Measurements from ENCODE around the gene AUNIP. TPM values are rescaled to one million over a fixed set of nuclear protein-coding genes. Genes with fewer than 3 reads are reported as not detected.

The AUNIP gene
- total and polyA plus RNA-seq, 2 experiments from 2014 or later, result 2.2 to 2.3 TPM

- H3K27ac ChIP-seq, result no peak overlapping the region
- in situ Hi-C loops (cut with MboI), result no loop called here
- WGBS, 2 experiments (ENCODE audit: low coverage in 1 of 2, low lambda C conversion rate in 2 of 2, missing lambda C conversion rate in 2 of 2), result 91 to 93% methylated on average over 9 of the region's 9 CpGs
- H3K4me3 ChIP-seq, result no peak overlapping the region
- DNase-seq, result no peak
- H2AFZ ChIP-seq, result no peak overlapping the region
- no peaks in the 10 kb centered on the region for H3F3A ChIP-seq (ENCODE audit: insufficient read depth)
- H3K9me2 ChIP-seq (ENCODE audit: insufficient read depth), result no peaks in the 10 kb centered on the region
- no peak overlapping the region for H3K4me2 ChIP-seq (ENCODE audit: unreplicated experiment)
- no peaks in the 10 kb centered on the region for H3K4me1 ChIP-seq (ENCODE audit: insufficient read depth)
- no peaks in the 10 kb centered on the region for H3K27me3 ChIP-seq (replicated peaks; ENCODE audit: insufficient read depth)
- no peaks in the 10 kb centered on the region for H3K9me3 ChIP-seq (ENCODE audit: low read depth)
- H3K79me2 ChIP-seq (ENCODE audit: insufficient read depth), result peaks cover 12% of the 10 kb centered on the region
- peaks cover 3% of the 10 kb centered on the region; the same call in 1 of the 2 replicates for H3K36me3 ChIP-seq (ENCODE audit: low read depth)
- no peaks in the 10 kb centered on the region for H4K20me1 ChIP-seq (ENCODE audit: insufficient read depth)
- TF ChIP-seq EZH2phosphoT487 (IDR thresholded peaks at IDR 0.05; ENCODE audit: insufficient read depth, low read depth), result no peak
- no peak for TF ChIP-seq EZH2 (IDR thresholded peaks at IDR 0.05; ENCODE audit: insufficient read depth, poor library complexity, severe bottlenecking)
- H3K9ac ChIP-seq, result no peak overlapping the region
These were observed 8.1 kb upstream of the AUNIP start for GRCh38 chr1:25867210-25867991.

- H2AFZ ChIP-seq, result no peak overlapping the region
- no peak overlapping the region for H3K27ac ChIP-seq
- H3K9me3 ChIP-seq (ENCODE audit: low read depth), result no peaks in the 10 kb centered on the region
- 75 to 77% methylated on average over 1 of the region's 1 CpG for WGBS, 2 experiments (ENCODE audit: low coverage in 1 of 2, low lambda C conversion rate in 2 of 2, missing lambda C conversion rate in 2 of 2)
- H3K36me3 ChIP-seq (ENCODE audit: low read depth), result peaks cover 3% of the 10 kb centered on the region; the same call in 1 of the 2 replicates
- no peak overlapping the region for H3K9ac ChIP-seq
- H3K4me3 ChIP-seq, result no peak overlapping the region
- no peaks in the 10 kb centered on the region for H3K4me1 ChIP-seq (ENCODE audit: insufficient read depth)
- in situ Hi-C loops (cut with MboI), result no loop called here
- TF ChIP-seq EZH2phosphoT487 (IDR thresholded peaks at IDR 0.05; ENCODE audit: insufficient read depth, low read depth) (no peak), EZH2 (IDR thresholded peaks at IDR 0.05; ENCODE audit: insufficient read depth, poor library complexity, severe bottlenecking) (no peak)
- H3K27me3 ChIP-seq (replicated peaks; ENCODE audit: insufficient read depth), result no peaks in the 10 kb centered on the region
- no peak overlapping the region for H3K4me2 ChIP-seq (ENCODE audit: unreplicated experiment)
- no peaks in the 10 kb centered on the region for H4K20me1 ChIP-seq (ENCODE audit: insufficient read depth)
- H3F3A ChIP-seq (ENCODE audit: insufficient read depth), result no peaks in the 10 kb centered on the region
- H3K9me2 ChIP-seq (ENCODE audit: insufficient read depth), result no peaks in the 10 kb centered on the region
- no peak for DNase-seq
- H3K79me2 ChIP-seq (ENCODE audit: insufficient read depth), result peaks cover 1% of the 10 kb centered on the region; the same call in 1 of the 2 replicates
These were observed 7.0 kb upstream of the AUNIP start for GRCh38 chr1:25866288-25866687.

- Histone ChIP-seq H3K27me3 (replicated peaks; ENCODE audit: insufficient read depth) (no peaks in the 10 kb centered on the region), H3K9me3 (ENCODE audit: low read depth) (no peaks in the 10 kb centered on the region), H3F3A (ENCODE audit: insufficient read depth) (peaks cover 8% of the 10 kb centered on the region), H2AFZ (no peak overlapping the region), H3K4me2 (ENCODE audit: unreplicated experiment) (no peak overlapping the region), H4K20me1 (ENCODE audit: insufficient read depth) (no peaks in the 10 kb centered on the region), H3K9me2 (ENCODE audit: insufficient read depth) (no peaks in the 10 kb centered on the region), H3K79me2 (ENCODE audit: insufficient read depth) (no peaks in the 10 kb centered on the region), H3K4me1 (ENCODE audit: insufficient read depth) (no peaks in the 10 kb centered on the region), H3K27ac (no peak overlapping the region), H3K9ac (no peak overlapping the region), H3K4me3 (no peak overlapping the region), H3K36me3 (ENCODE audit: low read depth) (no peaks in the 10 kb centered on the region; the same call in 1 of the 2 replicates)
- DNase-seq, result no peak
- in situ Hi-C loops (cut with MboI), result no loop called here
- 97 to 99% methylated on average over 3 of the region's 3 CpGs for WGBS, 2 experiments (ENCODE audit: low coverage in 1 of 2, low lambda C conversion rate in 2 of 2, missing lambda C conversion rate in 2 of 2)
- no peak for TF ChIP-seq EZH2 (IDR thresholded peaks at IDR 0.05; ENCODE audit: insufficient read depth, poor library complexity, severe bottlenecking)
- TF ChIP-seq EZH2phosphoT487 (IDR thresholded peaks at IDR 0.05; ENCODE audit: insufficient read depth, low read depth), result no peak
These were observed 5.2 kb upstream of the AUNIP start for GRCh38 chr1:25864434-25864833.

GRCh38 chr1:25863486-25864262 is 4.4 kb upstream of the AUNIP start:
- in situ Hi-C loops (cut with MboI), result no loop called here
- peaks cover 2% of the 10 kb centered on the region; the same call in 1 of the 2 replicates for H3K79me2 ChIP-seq (ENCODE audit: insufficient read depth)
- no peak overlapping the region for H3K9ac ChIP-seq
- H4K20me1 ChIP-seq (ENCODE audit: insufficient read depth), result no peaks in the 10 kb centered on the region
- TF ChIP-seq EZH2phosphoT487 (IDR thresholded peaks at IDR 0.05; ENCODE audit: insufficient read depth, low read depth) (no peak), EZH2 (IDR thresholded peaks at IDR 0.05; ENCODE audit: insufficient read depth, poor library complexity, severe bottlenecking) (no peak)
- no peak overlapping the region for H3K27ac ChIP-seq
- DNase-seq, result no peak
- peaks cover 8% of the 10 kb centered on the region for H3F3A ChIP-seq (ENCODE audit: insufficient read depth)
- 92 to 93% methylated on average over 24 to 25 of the region's 25 CpGs for WGBS, 2 experiments (ENCODE audit: low coverage in 1 of 2, low lambda C conversion rate in 2 of 2, missing lambda C conversion rate in 2 of 2)
- H3K9me3 ChIP-seq (ENCODE audit: low read depth), result no peaks in the 10 kb centered on the region
- H2AFZ ChIP-seq, result no peak overlapping the region
- no peak overlapping the region for H3K4me3 ChIP-seq
- no peaks in the 10 kb centered on the region for H3K4me1 ChIP-seq (ENCODE audit: insufficient read depth)
- H3K4me2 ChIP-seq (ENCODE audit: unreplicated experiment), result no peak overlapping the region
- H3K36me3 ChIP-seq (ENCODE audit: low read depth), result no peaks in the 10 kb centered on the region; the same call in 1 of the 2 replicates
- H3K9me2 ChIP-seq (ENCODE audit: insufficient read depth), result no peaks in the 10 kb centered on the region
- no peaks in the 10 kb centered on the region for H3K27me3 ChIP-seq (replicated peaks; ENCODE audit: insufficient read depth)

Measured in GM23248 (cell line).